ENCODE data around the gene ANAPC16. TPM values are rescaled to one million over a fixed set of nuclear protein-coding genes. Genes with fewer than 3 reads are reported as not detected.
"Not testable (repeated sequence)": the region's sequence is repeated elsewhere in the genome, so short reads cannot be mapped to it uniquely, and the experiment has no call there.

Gene ANAPC16
- total RNA-seq, 1 experiment from 2014 or later, result 61.1 TPM

DNA sequence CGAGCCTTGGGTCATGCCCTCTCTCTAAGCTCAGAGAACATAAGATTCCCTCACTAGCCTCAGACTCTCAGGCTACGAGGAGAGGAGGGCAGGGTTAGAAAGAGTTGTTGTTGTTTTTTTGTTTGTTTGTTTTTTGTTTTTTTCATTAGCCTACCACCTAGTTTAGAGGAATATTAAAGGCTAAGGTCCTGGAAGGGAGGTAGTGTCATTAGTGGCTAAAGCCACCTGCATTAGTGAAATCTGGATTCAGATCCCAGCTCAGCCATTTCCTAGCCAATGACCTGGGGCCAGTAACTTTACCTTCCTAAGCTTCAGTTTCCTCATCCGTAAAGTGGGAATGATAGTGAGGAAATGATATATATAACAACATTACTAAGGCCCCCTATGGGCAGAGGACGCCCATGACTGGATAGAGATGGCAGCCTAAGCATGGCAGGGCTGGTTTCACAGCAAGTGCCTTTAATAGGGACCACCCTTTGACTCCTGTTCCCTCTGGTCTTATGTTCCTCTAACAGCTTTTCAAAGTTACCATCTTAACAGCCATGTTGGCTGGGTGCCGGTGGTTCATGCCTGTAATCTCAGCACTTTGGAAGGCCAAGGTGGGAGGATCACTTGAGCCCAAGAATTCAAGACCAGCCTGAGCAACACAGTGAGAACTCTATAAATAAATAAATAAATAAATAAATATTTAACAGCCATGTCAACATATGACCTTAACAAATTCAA, 63.0 kb downstream of the ANAPC16 start:
- Histone ChIP-seq H3K9me3 (no peaks in the 10 kb centered on the region), H3K27me3 (no peaks in the 10 kb centered on the region), H3K36me3 (peaks cover 27% of the 10 kb centered on the region), H3K4me3 (no peak overlapping the region)
- DNase-seq, result no peak

DNA sequence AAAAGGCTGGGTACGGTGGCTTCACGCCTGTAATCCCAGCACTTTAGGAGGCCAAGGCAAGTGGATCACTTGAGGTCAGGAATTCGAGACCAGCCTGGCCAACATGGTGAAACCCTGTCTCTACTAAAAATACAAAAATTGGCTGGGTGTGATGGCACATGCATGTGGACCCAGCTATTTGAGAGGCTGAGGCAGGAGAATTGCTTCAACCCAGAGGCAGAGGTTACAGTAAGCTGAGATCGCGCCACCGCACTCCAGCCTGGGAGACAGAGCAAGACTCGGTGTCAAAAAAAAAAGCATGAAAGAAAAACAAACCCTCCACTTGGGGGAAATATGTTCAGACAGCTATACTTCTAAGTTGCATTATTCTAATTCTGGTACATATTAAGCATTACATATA, 63.8 kb downstream of the ANAPC16 start:
- H3K4me3 ChIP-seq, H3K9me3 ChIP-seq, H3K27me3 ChIP-seq, DNase-seq: not testable (repeated sequence)
- H3K36me3 ChIP-seq, result peaks cover 20% of the 10 kb centered on the region

DNA sequence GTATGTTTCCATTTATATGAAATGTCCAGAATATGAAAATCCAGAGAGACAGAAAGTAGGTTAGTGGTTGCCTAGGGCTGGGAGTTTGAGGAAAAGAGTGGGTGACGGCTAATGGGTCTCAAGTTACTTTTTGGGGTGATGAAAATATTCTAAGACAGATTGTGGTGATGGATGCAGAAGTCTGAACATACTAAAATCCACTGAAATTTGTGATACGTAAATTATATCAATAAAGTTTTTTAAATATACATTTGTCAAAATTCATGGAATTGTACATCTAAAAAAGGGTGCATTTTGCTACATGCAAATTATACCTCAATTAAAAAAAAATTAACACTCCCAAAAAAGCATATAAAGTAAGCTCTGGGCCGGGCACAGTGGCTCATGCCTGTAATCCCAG, 67.3 kb downstream of the ANAPC16 start:
- Histone ChIP-seq H3K27me3 (no peaks in the 10 kb centered on the region), H3K36me3 (no peaks in the 10 kb centered on the region), H3K4me3 (no peak overlapping the region), H3K9me3 (no peaks in the 10 kb centered on the region)
- DNase-seq, result no peak

Other genes starting within 250 kb of the ANAPC16 start
- gene SPOCK2, start 127.5 kb upstream of the ANAPC16 start, total RNA-seq (2014; rRNA removed; shearing (Covaris generic); ENCODE audit: low replicate concordance), result not detected in 2 replicates
- gene ASCC1, start 264 bp downstream of the ANAPC16 start, total RNA-seq (2014; rRNA removed; shearing (Covaris generic); ENCODE audit: low replicate concordance), result 12.6 and 28.1 TPM in 2 replicates
- 260 and 266 TPM in 2 replicates for gene DDIT4, start 57.9 kb downstream of the ANAPC16 start, total RNA-seq (2014; rRNA removed; shearing (Covaris generic); ENCODE audit: low replicate concordance)
- 19.3 and 24.4 TPM in 2 replicates for gene DNAJB12, start 138.9 kb downstream of the ANAPC16 start, total RNA-seq (2014; rRNA removed; shearing (Covaris generic); ENCODE audit: low replicate concordance)

All from MG63 (cell line).